ENCODE results near the gene UBXN2A.

DNA sequence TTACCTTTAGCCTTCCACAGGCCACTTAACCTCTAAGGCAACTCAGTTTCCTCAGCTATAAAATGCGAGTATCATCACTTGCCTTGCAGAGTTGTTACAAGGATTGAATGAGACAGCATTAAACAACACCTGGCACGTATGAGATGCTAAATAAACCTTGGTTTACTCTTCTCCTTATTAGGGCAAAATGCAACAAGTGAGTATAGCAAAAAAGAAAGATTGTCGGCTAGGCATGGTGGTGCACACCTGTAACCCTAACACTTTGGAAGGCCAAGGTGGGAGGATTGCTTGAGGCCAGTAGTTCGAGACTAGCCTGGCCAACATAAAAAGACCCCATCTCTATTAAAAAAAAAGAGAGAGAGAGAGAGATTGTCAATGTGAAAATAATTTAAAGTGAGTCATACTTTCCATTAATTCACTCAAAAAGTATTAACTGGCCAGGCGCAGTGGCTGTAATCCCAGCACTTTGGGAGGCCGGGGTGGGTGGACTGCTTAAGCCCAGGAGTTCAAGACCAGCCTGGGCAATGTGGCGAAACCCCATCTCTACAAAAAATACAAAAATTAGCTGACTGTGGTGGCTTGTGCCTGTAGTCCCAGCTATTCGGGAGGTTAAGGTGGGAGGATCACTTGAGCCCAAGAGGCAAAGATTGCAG is 21.3 kb upstream of the UBXN2A start:
- TF ChIP-seq POLR2A (IDR thresholded peaks at IDR 0.05): no peak
- TF ChIP-seq, protein P1, sequence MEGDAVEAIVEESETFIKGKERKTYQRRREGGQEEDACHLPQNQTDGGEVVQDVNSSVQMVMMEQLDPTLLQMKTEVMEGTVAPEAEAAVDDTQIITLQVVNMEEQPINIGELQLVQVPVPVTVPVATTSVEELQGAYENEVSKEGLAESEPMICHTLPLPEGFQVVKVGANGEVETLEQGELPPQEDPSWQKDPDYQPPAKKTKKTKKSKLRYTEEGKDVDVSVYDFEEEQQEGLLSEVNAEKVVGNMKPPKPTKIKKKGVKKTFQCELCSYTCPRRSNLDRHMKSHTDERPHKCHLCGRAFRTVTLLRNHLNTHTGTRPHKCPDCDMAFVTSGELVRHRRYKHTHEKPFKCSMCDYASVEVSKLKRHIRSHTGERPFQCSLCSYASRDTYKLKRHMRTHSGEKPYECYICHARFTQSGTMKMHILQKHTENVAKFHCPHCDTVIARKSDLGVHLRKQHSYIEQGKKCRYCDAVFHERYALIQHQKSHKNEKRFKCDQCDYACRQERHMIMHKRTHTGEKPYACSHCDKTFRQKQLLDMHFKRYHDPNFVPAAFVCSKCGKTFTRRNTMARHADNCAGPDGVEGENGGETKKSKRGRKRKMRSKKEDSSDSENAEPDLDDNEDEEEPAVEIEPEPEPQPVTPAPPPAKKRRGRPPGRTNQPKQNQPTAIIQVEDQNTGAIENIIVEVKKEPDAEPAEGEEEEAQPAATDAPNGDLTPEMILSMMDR (IDR thresholded peaks at IDR 0.05): no peak
